Limb (tissue), 2 donors: Measurements from ENCODE around the gene PRKN.

ENCODE experiments used
- DNase-seq, 2 donors: peaks; one replicate each; pipeline ENCODE4 v3.0.0-alpha.2; 2016; ENCODE audit errors: extremely low spot score in 2 of 2

PRKN gene

DNA sequence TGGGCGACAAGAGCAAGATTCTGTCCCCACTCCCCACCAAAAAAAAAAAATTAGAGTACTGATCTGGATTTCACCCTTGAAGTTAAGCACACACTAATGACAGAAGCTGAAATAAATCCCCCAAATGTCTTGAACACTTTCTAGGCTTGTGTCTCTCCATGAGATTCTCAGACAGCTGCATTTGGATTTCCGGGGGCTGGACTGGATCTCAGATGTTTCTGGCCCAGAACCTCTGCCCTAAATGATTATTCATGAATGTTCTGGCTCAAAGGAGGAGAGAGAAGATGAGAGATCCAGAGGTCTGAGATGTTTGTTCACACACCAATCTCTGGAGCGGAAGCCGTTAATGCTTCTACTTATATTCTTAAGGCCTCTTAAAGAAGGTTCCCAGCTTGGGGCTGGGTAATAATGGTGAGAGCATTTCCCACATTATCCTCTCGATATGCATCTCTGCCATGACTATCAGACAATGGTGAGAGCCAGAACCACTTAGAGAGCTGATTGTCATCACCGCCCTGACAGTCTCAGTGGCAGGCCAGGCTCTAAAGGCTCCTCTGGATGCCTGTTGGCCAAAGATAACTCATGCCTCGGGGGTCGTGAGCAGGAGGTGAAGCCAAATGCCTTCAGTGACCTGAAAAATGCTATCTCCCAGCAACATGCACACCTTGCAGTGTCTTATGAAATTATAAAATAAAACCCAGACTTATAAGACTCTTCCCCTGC is 1325.8 kb downstream of the PRKN start:
- no peak for DNase-seq

DNA sequence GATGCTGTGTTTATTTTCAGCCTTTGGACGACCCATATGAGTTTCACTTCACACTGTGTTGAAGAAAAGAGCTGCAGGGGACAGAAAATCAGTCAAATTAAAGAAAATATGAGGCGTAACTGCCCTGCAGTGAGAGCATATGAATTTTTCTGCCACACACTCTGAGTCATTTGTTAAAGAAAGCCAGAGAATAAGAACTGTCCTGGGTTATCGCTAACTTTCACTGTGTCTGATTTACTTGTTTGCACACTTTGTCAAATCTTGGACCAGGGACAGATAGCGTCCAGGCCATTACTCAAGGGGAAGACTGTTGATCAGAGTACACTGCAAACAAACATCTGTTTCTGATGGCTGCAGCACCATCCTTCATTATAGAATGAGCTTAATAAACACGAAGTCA is 1326.9 kb downstream of the PRKN start:
- no peak for DNase-seq

DNA sequence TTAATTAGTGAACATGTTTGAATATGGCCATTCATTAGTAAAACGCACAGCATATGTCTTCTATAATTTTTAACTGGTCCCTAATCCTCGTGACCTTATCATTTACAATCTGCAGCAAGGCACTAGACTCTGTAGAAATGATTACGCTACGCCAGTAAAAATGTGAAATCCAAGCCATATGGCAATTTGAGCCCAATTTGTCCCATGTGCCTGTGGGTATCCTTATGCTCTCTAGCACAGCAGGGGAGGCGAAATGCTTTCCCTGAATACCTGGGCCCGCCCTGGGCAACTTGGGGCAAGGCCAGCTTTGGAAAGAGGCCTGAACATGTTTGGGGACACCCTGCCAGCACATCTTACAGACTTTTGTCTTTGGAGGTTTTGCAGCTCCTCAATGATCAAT is 1331.0 kb downstream of the PRKN start:
- DNase-seq = no peak

- DNase-seq = no peak
Observed at GRCh38 chr6:161395716-161396231, 1331.8 kb downstream of the PRKN start.

- no peak for DNase-seq
Observed at GRCh38 chr6:161394437-161394836, 1333.1 kb downstream of the PRKN start.

- DNase-seq = peak in 1 of 2 donors; percentile 92
Observed at GRCh38 chr6:161393839-161394364, 1333.7 kb downstream of the PRKN start.

GRCh38 chr6:161393292-161393691 is 1334.3 kb downstream of the PRKN start:
- DNase-seq = no peak

GRCh38 chr6:161389756-161390155 is 1337.8 kb downstream of the PRKN start:
- DNase-seq = no peak

DNA sequence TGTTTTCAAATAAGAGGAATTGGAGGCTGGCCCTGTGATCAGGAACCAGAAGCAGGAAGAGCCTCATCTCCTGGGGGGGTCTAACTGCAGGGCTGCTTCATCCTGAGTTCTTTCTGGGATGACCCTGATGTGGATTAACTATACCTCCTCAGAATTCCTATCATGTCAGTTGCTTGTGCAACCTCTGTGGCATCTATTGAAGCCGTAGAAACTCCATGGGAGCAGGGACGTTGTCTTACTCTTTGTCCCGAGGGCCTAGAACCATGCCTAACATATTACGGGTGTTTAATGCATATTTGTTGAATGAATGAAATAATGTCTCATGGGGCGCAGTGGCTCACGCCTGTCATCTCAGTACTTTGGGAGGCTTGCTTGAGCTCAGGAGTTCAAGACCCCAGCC is 1343.6 kb downstream of the PRKN start:
- DNase-seq = no peak

GRCh38 chr6:161379834-161380582 is 1347.6 kb downstream of the PRKN start:
- no peak for DNase-seq

DNA sequence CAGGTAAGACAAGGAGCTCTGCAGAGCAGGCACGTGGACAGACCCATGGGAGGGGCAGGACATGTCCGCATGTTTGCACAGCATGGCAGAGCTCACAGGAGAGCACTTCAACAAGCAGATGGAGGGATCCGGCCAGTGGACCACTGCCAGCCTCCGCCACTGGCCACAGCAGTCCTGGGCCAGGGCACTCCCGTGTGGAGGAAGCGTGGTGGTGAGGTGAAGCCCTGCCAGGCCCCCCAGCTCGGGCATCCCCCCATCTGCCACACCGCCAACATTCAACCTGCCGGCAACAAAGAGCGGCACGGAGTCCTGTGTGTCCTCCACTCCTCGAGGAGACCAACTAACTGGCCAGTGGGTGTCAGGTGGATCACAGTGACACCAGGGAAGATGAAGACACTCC is 1349.5 kb downstream of the PRKN start:
- DNase-seq = no peak

DNA sequence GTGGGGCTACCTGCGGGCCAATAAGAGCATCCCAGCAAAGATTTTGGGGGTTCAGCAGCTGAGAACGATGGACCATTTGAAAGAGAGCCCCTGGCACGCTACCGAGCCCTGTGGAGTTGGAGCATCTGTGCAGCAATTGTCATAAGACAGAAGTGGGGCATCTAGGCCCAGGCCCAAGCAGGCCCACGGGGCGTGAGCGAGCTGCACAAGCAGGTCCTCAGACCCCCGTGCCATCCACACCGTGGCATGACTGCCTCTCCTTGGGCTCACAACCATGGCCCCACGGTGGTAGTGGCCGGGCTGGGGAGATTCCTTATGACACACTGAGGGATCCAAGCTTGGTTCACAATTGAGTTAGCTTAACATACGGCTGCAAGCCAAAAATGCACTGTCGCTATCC is 1350.5 kb downstream of the PRKN start:
- no peak for DNase-seq

DNA sequence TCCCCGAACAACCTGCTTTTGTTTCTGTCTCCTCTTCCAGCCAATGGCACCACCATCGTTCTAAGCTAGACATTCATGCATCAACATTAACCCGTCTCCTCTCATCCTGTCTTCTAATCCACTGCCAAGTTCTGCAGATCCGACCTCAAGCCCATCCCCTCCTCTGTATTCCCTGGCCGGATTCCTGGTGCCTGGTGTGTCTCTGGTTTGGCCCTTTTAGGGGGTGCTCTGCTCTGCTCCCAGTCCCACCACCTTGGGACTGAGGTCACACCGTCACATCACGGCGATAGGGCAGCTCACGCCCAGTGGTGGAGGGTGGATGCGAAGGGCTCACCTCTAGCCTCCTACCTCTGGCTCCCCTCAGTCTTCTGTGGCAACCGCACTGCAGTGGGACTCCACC is 1351.2 kb downstream of the PRKN start:
- DNase-seq = no peak

GRCh38 chr6:161374971-161375873 is 1352.3 kb downstream of the PRKN start:
- DNase-seq = peak in 1 of 2 donors; percentile 64

GRCh38 chr6:161373905-161374451 is 1353.6 kb downstream of the PRKN start:
- DNase-seq = peak; percentile 53 to 85

- DNase-seq = no peak
Observed at GRCh38 chr6:161372422-161372793, 1355.2 kb downstream of the PRKN start.

- DNase-seq = peak; percentile 72 to 76
Observed at GRCh38 chr6:161370880-161371279, 1356.7 kb downstream of the PRKN start.

DNA sequence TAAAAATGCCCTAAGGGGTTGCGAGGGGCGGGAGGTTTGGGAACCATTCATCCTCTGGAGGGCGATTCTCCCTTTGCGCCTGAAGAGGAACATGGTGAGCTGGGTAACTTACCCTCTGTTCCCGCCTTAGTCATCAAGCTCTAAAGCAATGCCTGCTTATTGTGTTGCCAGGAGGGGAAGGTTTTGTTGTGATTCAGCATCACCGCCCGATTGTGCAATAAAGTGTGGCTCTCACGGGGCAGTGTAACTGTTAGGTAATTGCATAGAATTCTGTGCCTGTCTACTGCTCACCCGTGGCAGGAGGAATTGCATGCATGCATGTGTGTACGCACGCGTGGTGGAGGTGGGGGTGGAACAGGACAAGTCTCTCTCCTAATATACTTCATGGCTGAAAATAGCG is 1358.2 kb downstream of the PRKN start:
- DNase-seq = no peak

DNA sequence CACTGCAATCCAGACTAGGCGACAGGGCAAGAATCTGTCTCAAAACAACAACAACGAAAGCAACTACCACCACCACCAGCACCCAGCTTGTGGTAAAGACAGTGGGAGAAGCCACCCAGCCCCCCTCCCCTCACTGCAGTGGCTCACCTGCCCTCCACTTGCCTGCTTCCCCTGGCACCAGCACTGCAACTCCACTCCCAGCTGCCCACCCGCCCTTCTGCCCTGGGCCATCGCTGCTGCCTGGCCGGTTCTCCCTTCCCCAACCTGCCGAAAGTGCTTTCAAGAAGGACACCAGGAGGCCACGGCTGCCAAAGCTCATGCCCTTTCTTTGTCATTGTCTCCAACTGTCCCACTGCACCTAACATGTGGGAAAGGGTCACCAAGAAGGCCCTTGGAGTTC is 1359.1 kb downstream of the PRKN start:
- no peak for DNase-seq

- no peak for DNase-seq
Observed at GRCh38 chr6:161367472-161367871, 1360.1 kb downstream of the PRKN start.

GRCh38 chr6:161366301-161366923 is 1361.2 kb downstream of the PRKN start:
- no peak for DNase-seq
